GM21737 (cell line): ENCODE measurements around the gene MMD2.

Source experiments
- ATAC-seq: cut with Tn5 transposase; IDR thresholded peaks from one replicate; pipeline ENCODE4 v1.9.1; 2021; ENCODE audit warnings: mild to moderate bottlenecking, moderate library complexity; ENCODE audit not compliant: unreplicated experiment

The MMD2 gene

DNA sequence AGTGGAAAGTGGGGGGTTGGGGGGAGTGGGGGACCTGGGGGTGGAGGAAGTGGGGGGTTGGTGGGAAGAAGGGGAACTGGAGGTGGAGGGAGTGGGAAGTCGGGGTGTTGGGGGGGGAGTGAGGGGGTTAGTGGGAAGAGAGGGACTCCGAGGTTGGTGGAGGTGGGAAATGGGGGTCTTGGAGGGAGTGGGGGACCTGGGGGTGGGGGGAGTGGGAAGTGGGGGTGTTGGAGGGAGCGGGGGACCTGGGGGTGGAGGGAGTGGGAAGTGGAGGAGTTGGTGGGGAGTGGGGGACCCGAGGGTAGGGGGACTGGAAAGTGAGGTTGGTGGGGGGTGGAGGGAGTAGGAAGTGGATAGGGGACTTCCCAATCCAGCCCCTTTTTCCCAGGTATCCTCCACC lies 906 bp upstream of the MMD2 start:
- no peak for ATAC-seq

GRCh38 chr7:4959306-4959705 lies 319 bp upstream of the MMD2 start:
- ATAC-seq, result no peak

DNA sequence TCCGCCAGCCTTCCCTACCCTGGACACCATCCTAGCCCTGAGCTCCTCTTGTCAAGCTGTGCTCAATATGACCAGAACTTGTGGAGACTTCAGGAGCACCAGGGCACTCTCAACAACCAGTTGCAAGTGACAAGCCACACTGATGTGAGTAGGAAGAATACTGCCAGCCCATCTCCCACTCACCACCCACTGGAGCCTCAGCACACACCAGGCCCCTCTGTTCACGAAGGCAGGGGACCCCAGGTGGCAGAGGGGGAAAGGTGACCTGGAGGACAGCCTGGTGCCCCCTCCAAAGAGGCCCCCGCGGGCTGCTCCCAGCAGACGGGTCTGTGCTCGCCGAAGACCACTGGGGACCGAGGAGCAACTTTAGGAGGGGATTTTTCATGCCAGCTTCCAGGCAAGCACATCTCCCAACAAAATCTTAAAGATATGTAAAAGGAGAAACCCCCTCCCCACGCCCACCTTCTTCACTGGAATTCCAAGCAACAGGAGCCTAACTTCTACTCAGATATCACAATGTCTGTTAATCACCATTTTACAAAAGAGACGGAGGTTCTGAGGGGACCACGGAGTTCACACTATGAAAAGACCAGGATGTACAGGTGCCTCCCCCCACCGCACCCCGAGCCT lies 1.0 kb downstream of the MMD2 start:
- ATAC-seq, result no peak

DNA sequence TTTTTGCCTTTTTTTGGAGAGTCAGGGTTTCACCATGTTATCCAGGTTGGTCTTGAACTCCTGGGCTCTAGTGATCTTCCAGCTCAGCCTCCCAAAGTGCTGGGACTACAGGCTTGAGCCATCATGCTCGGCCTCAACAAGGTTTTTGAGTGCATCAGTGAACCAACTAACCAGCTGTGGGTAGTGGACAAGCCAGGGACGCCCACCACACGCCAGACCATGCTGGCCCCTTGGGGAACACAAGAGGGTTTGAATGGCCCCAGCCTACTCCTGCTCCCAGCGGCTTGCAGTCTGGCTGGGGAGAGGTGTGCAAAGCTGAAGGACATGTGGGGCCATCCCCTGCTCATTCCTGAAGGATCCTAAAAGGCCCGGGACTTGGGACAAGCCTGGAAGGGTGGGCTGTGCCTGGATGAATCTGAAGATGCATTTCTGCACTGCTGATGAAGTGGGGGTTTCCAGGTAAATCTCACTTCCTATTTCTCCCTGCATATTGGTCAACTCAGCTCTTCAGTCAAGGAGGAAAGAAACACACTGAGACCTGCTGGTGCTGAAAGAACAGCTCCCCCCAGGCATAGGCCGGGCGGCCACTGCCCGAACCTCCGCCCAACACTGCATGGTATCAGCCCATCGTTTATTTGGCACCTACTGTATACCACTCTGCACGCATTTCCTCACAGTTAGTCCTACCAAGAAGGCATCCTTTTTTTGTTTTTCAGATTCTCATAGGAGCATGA lies 6.9 kb downstream of the MMD2 start:
- ATAC-seq, result no peak

- ATAC-seq, result no peak
Measured at GRCh38 chr7:4951304-4951703, 7.7 kb downstream of the MMD2 start.

- ATAC-seq, result no peak
Measured at GRCh38 chr7:4948402-4948801, 10.6 kb downstream of the MMD2 start.

- ATAC-seq, result no peak
Measured at GRCh38 chr7:4945949-4946348, 13.0 kb downstream of the MMD2 start.

DNA sequence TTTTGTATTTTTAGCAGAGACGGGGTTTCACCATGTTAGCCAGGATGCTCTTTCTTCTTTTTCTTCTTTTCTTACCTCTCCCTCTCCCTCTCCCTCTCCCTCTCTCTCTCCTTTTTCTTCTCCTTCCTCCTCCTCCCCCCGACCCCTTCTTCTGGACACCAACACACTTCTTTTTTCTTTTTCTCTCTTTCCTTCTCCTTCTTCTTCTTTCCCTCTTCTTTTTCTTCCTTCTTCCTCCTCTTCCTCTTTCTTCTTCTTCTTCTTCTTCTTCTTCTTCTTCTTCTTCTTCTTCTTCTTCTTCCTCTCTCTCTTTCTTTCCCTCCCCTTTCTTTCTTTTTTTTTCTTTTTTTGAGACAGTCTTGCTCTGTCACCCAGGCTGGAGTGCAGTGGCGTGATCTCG lies 14.0 kb downstream of the MMD2 start:
- ATAC-seq, result no peak

- no peak for ATAC-seq
Measured at GRCh38 chr7:4943297-4943696, 15.7 kb downstream of the MMD2 start.

- no peak for ATAC-seq
Measured at GRCh38 chr7:4939971-4940728, 18.8 kb downstream of the MMD2 start.

DNA sequence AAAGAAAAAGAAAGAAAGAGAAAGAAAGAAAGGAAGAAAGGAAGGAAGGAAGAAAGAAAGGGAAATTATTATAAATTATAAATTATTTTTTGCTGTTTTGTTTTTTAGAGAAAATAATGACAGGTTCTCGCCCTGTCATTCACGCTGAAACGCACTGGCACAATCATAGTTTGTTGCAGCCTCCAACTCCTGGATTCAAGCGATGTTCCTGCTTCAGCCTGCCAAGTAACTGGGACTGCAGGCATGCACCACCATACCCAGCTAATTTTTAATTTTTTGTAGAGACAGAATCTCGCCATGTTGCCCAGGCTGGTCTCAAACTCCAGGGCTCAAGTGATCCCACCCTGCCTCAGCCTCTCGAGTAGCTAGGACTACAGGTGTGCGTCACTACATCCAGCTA lies 21.6 kb downstream of the MMD2 start:
- ATAC-seq, result no peak

- no peak for ATAC-seq
Measured at GRCh38 chr7:4934419-4935025, 24.5 kb downstream of the MMD2 start.

- ATAC-seq, result no peak
Measured at GRCh38 chr7:4931943-4932342, 27.0 kb downstream of the MMD2 start.

DNA sequence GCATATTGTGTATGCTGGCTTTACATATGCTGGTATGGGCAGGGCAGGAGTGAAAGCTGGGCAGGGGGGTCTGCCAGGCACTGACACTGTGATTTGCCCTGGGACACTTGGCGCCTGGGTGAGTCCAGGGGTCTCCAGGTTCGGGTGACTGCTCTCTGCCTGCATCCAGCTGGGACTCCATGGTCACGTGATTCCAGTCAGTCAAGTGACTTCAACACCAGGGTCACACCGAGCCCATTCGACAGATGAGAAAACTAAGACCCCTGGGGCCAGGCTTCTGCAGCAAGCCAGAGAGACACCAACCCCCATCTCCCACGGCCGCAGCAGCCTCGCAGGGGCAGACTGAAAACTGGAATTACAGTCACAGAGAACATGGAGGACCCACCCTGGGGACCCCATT lies 30.0 kb downstream of the MMD2 start:
- ATAC-seq, result no peak

GRCh38 chr7:4928445-4928844 lies 30.5 kb downstream of the MMD2 start:
- ATAC-seq, result no peak

DNA sequence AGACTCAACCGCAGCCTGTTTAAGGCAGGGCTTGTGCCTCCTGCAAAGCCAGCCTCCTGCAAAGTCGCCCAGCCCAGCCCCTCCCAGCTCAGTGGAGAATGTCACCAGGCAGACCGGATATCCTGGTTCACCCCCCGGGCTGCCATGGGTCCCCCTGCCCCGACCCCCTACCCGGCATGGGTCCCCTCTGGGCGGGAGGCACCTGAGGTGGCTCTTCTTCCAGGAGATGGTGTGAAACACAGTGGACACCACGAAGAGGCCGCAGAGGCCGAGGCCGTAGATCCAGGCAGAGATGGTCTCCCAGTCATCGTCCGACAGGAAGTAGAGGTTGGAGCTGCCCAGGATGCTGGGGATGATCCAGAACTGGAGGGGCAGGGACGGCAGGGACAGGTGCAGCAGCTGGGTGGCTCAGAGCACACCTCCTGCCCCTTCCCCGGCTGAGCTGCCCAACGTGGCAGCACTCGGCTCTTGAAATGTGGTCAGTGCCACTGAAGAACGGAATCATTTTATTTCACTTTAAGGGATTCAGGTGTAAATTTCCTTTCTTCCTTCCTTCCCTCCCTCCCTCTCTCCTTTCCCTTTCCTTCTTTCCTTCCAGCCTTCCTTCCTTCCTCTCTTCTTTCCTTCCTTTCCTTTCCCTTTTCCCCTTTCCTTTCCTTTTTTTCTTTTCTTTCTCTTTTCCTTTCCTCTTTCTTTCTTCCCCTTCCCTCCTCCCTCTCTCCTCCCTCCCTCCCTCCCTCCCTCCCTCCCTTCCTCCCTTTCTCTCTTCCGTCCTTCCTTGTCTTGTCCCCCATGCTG lies 38.8 kb downstream of the MMD2 start:
- ATAC-seq, result no peak

- ATAC-seq, result no peak
Measured at GRCh38 chr7:4916113-4916512, 42.9 kb downstream of the MMD2 start.

- ATAC-seq, result no peak
Measured at GRCh38 chr7:4911111-4911828, 47.7 kb downstream of the MMD2 start.

DNA sequence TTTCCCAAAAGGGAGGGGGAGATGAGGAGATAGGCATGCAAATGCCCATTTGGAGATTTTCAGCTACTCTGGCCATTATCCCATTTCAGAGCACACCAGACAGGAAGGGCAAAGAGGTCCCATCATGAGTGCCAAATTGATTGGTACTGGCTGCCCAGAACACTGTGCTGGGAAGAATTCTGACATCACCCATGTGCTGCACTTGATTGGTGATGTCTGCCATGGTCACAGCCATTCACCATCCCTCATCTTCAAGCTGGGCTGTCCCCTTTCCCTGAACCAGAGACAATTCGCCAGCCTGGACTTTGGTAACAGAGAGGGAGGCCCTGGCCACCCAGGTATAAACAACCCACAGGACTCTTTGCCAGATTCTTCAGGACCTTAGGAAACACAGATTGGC lies 52.3 kb downstream of the MMD2 start:
- no peak for ATAC-seq

DNA sequence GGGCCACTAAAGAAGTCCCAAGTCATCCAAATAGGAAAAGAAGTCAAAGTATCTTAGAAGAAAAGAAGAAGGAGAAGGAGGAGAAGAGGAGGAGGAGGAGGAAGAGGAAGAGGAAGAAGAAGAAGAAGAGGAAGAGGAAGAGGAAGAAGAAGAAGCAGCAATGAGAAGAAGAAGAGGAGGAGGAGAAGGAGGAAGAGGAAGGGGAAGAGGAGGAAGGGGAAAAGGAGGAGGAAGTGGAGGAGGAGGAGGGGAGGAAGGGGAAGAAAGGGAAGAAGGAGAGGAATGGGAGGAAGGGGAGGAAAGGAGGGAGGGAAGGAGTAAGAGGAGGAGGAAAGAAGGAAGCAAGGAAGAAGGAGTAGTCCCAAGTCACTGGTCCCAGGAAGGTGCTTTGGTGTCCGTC lies 53.8 kb downstream of the MMD2 start:
- ATAC-seq, result no peak
